GM18867 (cell line): Measurements from ENCODE around the gene TMEM131.
"Not testable (repeated sequence)": the region's sequence is repeated elsewhere in the genome, so short reads cannot be mapped to it uniquely, and the experiment has no call there.

Experiments
- ATAC-seq: cut with Tn5 transposase; IDR thresholded peaks from one replicate; pipeline ENCODE4 v1.9.1; 2021; ENCODE audit warnings: mild to moderate bottlenecking, moderate library complexity; ENCODE audit not compliant: unreplicated experiment

Gene TMEM131

GRCh38 chr2:97871096-97871780, 124.5 kb downstream of the TMEM131 start:
- ATAC-seq = no peak

GRCh38 chr2:97870396-97870843, 125.3 kb downstream of the TMEM131 start:
- ATAC-seq = peak; percentile 100

GRCh38 chr2:97869722-97870346, 125.9 kb downstream of the TMEM131 start:
- no peak for ATAC-seq

GRCh38 chr2:97868986-97869721, 126.6 kb downstream of the TMEM131 start:
- no peak for ATAC-seq

- no peak for ATAC-seq
These were observed 131.9 kb downstream of the TMEM131 start for GRCh38 chr2:97863829-97864228.

- no peak for ATAC-seq
These were observed 134.6 kb downstream of the TMEM131 start for GRCh38 chr2:97861177-97861576.

- ATAC-seq = no peak
These were observed 137.3 kb downstream of the TMEM131 start for GRCh38 chr2:97858442-97858841.

GRCh38 chr2:97857553-97857952, 138.2 kb downstream of the TMEM131 start:
- no peak for ATAC-seq

GRCh38 chr2:97853057-97853456, 142.7 kb downstream of the TMEM131 start:
- ATAC-seq = not testable (repeated sequence)

- no peak for ATAC-seq
These were observed 144.6 kb downstream of the TMEM131 start for GRCh38 chr2:97851172-97851571.

GRCh38 chr2:97849881-97850528, 145.7 kb downstream of the TMEM131 start:
- peak; percentile 80 for ATAC-seq

GRCh38 chr2:97848306-97848705, 147.4 kb downstream of the TMEM131 start:
- ATAC-seq = no peak

GRCh38 chr2:97846716-97847115, 149.0 kb downstream of the TMEM131 start:
- not testable (repeated sequence) for ATAC-seq

- no peak for ATAC-seq
These were observed 149.9 kb downstream of the TMEM131 start for GRCh38 chr2:97845818-97846217.

GRCh38 chr2:97845133-97845532, 150.6 kb downstream of the TMEM131 start:
- no peak for ATAC-seq

- ATAC-seq = no peak
These were observed 151.4 kb downstream of the TMEM131 start for GRCh38 chr2:97844311-97844859.

- no peak for ATAC-seq
These were observed 155.6 kb downstream of the TMEM131 start for GRCh38 chr2:97840198-97840597.

- ATAC-seq = no peak
These were observed 161.1 kb downstream of the TMEM131 start for GRCh38 chr2:97834610-97835009.

GRCh38 chr2:97831121-97831520, 164.6 kb downstream of the TMEM131 start:
- ATAC-seq = no peak

GRCh38 chr2:97829255-97829654, 166.5 kb downstream of the TMEM131 start:
- not testable (repeated sequence) for ATAC-seq

- ATAC-seq = not testable (repeated sequence)
These were observed 168.7 kb downstream of the TMEM131 start for GRCh38 chr2:97827013-97827412.
